SK-N-SH (cell line): ENCODE results near the gene WASF2.
"Not testable (repeated sequence)": the region's sequence is repeated elsewhere in the genome, so short reads cannot be mapped to it uniquely, and the experiment has no call there.

ENCODE experiments used
- CHD2 ChIP-seq: fragments of 150-350 bp; IDR thresholded peaks from 2 replicates; pipeline ENCODE4 v1.6.1; 2018; ENCODE audit warnings: low read length; ENCODE audit not compliant: partially characterized antibody
- CTCF ChIP-seq: fragments of 200-600 bp; sonication (generic); IDR thresholded peaks from 2 replicates; pipeline ENCODE4 v1.6.1; 2017; ENCODE audit warnings: antibody characterized with exemption, mild to moderate bottlenecking, moderate library complexity
- EP300 ChIP-seq, 2 experiments: IDR thresholded peaks; 2 replicates each; pipeline versions ENCODE4 v1.4.0 to v1.6.1; 2012; ENCODE audit warnings: borderline replicate concordance in 1 of 2, low read depth in 1 of 2, low read length in 1 of 2
- EZH2phosphoT487 ChIP-seq: fragments of 200-600 bp; sonication (generic); IDR thresholded peaks from 2 replicates; pipeline ENCODE4 v1.6.1; 2017; ENCODE audit warnings: low read depth, mixed run types, mild to moderate bottlenecking, antibody characterized with exemption, moderate library complexity, borderline replicate concordance
- FOXM1 ChIP-seq: IDR thresholded peaks from 2 replicates; pipeline ENCODE4 v1.4.0; 2012; ENCODE audit warnings: low read depth, mild to moderate bottlenecking
- MEF2A ChIP-seq: IDR thresholded peaks from 2 replicates; pipeline ENCODE4 v1.4.0; 2012; ENCODE audit warnings: low read depth, borderline replicate concordance
- RAD21 ChIP-seq: IDR thresholded peaks from 2 replicates; pipeline ENCODE4 v1.6.1; 2012; ENCODE audit warnings: mild to moderate bottlenecking, low read length
- RFX5 ChIP-seq: IDR thresholded peaks from 2 replicates; pipeline ENCODE4 v1.6.1; 2012; ENCODE audit warnings: mild to moderate bottlenecking, improper control_type of control experiment, low read length
- SMC3 ChIP-seq: IDR thresholded peaks from 2 replicates; pipeline ENCODE4 v1.6.1; 2012; ENCODE audit warnings: low read depth, low read length, improper control_type of control experiment

- TF ChIP-seq EZH2phosphoT487; RAD21; FOXM1; EP300 (IDR thresholded peaks at IDR 0.05; ENCODE audit: borderline replicate concordance in 1 of 2, low read depth in 1 of 2, low read length in 1 of 2); CTCF; RFX5; CHD2; MEF2A; SMC3: not testable (repeated sequence)
Observed at GRCh38 chr1:27405598-27406361, 84.2 kb downstream of the WASF2 start.
